ENCODE results near the gene TMEM186.

DNA sequence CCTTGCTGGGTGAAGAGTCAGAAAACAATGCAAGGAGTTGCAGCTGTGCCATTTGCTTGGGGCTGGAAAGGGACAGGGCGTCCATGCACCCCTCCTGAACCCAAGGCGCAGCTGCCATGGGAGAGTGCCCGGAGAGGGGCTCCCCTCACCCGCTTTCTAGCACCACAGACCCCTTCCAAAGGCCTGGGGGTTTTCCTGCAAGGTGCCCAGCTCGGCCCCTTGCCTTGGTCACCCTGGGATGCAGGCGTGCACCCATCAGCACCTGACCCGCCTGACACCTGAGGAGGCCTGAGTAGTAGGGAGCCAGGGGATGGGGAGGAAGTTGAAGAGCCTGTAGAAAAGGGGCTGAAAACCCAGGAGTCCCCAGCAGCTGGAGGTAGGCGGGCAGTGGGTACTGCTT lies 30.3 kb downstream of the TMEM186 start:
- TF ChIP-seq CTCF (IDR thresholded peaks at IDR 0.05; ENCODE audit: insufficient read depth, low read length, poor library complexity, severe bottlenecking) (no peak), EZH2phosphoT487 (conservative IDR thresholded peaks at IDR 0.05; ENCODE audit: low read length) (no peak)
